Stimulated activated naive CD8-positive, alpha-beta T cell treated with anti-CD3 and anti-CD28 coated beads, Interleukin-15, amount 100 ng/mL, for 72 hours (primary cell): ENCODE data around the gene TMEM202.
"Not testable (repeated sequence)": the region's sequence is repeated elsewhere in the genome, so short reads cannot be mapped to it uniquely, and the experiment has no call there.

Experiments used
- ATAC-seq: fragments of 150-1000 bp; cut with Tn5 transposase; 2 replicates; pipeline ENCODE4 v1.10.0; 2021; ENCODE audit warnings: mild to moderate bottlenecking, moderate library complexity
- DNase-seq, 2 donors: peaks; one replicate each; pipeline ENCODE4 v3.0.0; 2021 to 2022
- H3K27ac Mint-ChIP-seq, 2 donors: one replicate each; pipeline ENCODE4 v1.8.0; 2022; ENCODE audit warnings: mild to moderate bottlenecking in 2 of 2, mixed read lengths in 2 of 2, moderate library complexity in 2 of 2
- H3K27me3 Mint-ChIP-seq: one replicate; pipeline ENCODE4 v1.8.0; 2022; ENCODE audit warnings: mixed read lengths
- H3K4me1 Mint-ChIP-seq: one replicate; pipeline ENCODE4 v1.8.0; 2022; ENCODE audit warnings: mild to moderate bottlenecking, mixed read lengths
- H3K4me3 Mint-ChIP-seq, 2 donors: one replicate each; pipeline ENCODE4 v1.8.0; 2022; ENCODE audit warnings: mild to moderate bottlenecking in 2 of 2, mixed read lengths in 2 of 2, moderate library complexity in 1 of 2
- H3K9me3 Mint-ChIP-seq, 2 donors: one replicate each; pipeline ENCODE4 v1.8.0; 2022; ENCODE audit warnings: mixed read lengths in 2 of 2

Gene TMEM202

GRCh38 chr15:72379856-72380430 lies 18.2 kb upstream of the TMEM202 start:
- ATAC-seq (no peak), DNase-seq (no peak)
- H3K4me3 Mint-ChIP-seq = no peak overlapping the region
- no peak overlapping the region for H3K27ac Mint-ChIP-seq
- H3K9me3 Mint-ChIP-seq = no peaks in the 10 kb centered on the region
- peaks cover 19% of the 10 kb centered on the region for H3K4me1 Mint-ChIP-seq
- H3K27me3 Mint-ChIP-seq = no peaks in the 10 kb centered on the region

DNA sequence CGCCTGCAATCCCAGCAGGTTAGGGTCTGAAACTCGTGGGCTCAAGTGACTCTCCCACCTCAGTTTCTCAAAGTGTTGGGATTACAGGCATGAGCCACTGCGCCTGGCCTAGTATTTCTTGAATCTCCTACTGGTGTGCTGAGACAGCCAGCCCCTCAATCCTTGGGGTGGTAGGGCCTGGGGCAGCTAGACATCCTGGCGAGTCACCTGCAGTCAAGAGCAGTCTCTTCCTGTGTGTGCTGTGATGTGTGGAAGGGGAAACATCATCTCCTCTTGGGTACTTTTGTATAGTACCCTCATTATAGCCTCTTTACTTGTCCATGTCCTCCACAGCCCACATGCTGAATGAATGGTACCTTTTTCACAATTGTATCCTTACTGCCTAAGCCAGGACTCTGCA lies 17.4 kb upstream of the TMEM202 start:
- H3K4me1 Mint-ChIP-seq = peaks cover 12% of the 10 kb centered on the region
- DNase-seq (no peak), ATAC-seq (no peak)
- no peaks in the 10 kb centered on the region for H3K9me3 Mint-ChIP-seq
- no peaks in the 10 kb centered on the region for H3K27me3 Mint-ChIP-seq
- no peak overlapping the region for H3K4me3 Mint-ChIP-seq
- no peak overlapping the region for H3K27ac Mint-ChIP-seq

GRCh38 chr15:72382146-72382545 lies 16.0 kb upstream of the TMEM202 start:
- Mint-ChIP-seq H3K27me3 (no peaks in the 10 kb centered on the region), H3K9me3 (no peaks in the 10 kb centered on the region), H3K27ac (no peak overlapping the region), H3K4me1 (no peaks in the 10 kb centered on the region), H3K4me3 (no peak overlapping the region)
- ATAC-seq (no peak), DNase-seq (no peak)

- Mint-ChIP-seq H3K4me3 (no peak overlapping the region), H3K27ac (no peak overlapping the region), H3K27me3 (no peaks in the 10 kb centered on the region), H3K4me1 (no peaks in the 10 kb centered on the region), H3K9me3 (no peaks in the 10 kb centered on the region)
- ATAC-seq (no peak), DNase-seq (no peak)
Observed at GRCh38 chr15:72387741-72388140, 10.4 kb upstream of the TMEM202 start.

DNA sequence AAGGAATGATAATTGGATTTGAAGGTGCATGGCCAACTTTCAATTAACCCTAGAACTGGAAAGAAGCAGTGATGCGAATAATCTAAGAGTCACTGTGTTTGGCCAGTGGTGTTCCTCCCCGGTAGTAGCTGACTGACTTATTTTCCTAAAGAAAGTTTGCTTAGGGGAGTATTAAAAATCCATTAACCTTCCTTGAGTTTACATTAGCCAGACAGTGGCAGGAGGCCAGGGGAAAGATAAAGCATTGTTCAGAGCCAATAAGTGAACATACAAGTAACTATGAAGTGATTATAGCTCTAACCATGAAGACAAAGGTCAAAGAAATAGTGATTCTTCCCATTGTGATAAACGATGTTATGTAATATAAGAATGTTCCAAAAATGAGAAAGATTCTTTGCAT lies 8.9 kb upstream of the TMEM202 start:
- H3K4me1 Mint-ChIP-seq = no peaks in the 10 kb centered on the region
- no peaks in the 10 kb centered on the region for H3K9me3 Mint-ChIP-seq
- no peak for ATAC-seq

GRCh38 chr15:72396331-72396730 lies 1.8 kb upstream of the TMEM202 start:
- not testable (repeated sequence) for H3K27me3 Mint-ChIP-seq, ATAC-seq, H3K9me3 Mint-ChIP-seq, DNase-seq, H3K4me1 Mint-ChIP-seq, H3K27ac Mint-ChIP-seq, H3K4me3 Mint-ChIP-seq

More for the DNA sequence above, 8.9 kb upstream of the TMEM202 start:
- Mint-ChIP-seq H3K27me3 (no peaks in the 10 kb centered on the region), H3K27ac (no peak overlapping the region), H3K4me3 (no peak overlapping the region)
- DNase-seq = no peak

- Mint-ChIP-seq H3K9me3 (no peaks in the 10 kb centered on the region), H3K4me1 (no peaks in the 10 kb centered on the region)
- no peak for ATAC-seq
Observed at GRCh38 chr15:72398648-72399047, 543 bp downstream of the TMEM202 start.

DNA sequence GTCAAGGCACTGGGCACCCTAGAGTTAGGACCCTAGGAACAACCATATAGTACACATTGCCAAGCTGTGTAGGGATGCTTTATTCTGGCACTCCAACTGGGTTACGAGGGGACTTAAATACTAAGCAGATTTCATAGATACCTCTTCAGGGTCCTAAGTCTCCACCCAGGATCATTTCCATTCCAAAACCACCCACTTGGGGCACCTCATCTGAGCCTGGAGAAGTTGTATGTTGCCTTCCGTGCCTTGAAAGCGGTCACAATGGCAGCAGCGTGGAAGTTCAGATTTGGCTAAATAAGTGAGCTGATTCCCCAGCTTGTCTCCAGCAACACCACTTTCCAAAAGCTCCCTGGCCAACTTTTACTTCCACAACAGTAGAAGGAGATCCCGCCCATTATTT lies 4.6 kb downstream of the TMEM202 start:
- ATAC-seq (no peak), DNase-seq (no peak)
- Mint-ChIP-seq H3K27me3 (peaks cover 48% of the 10 kb centered on the region), H3K4me3 (no peak overlapping the region), H3K9me3 (no peaks in the 10 kb centered on the region), H3K27ac (peak overlapping the region in 1 of 2 donors; percentile 60), H3K4me1 (no peaks in the 10 kb centered on the region)

More at GRCh38 chr15:72398648-72399047, 543 bp downstream of the TMEM202 start:
- H3K27me3 Mint-ChIP-seq = peaks cover 18% of the 10 kb centered on the region
- no peak overlapping the region for H3K27ac Mint-ChIP-seq
- no peak for DNase-seq
- H3K4me3 Mint-ChIP-seq = no peak overlapping the region

DNA sequence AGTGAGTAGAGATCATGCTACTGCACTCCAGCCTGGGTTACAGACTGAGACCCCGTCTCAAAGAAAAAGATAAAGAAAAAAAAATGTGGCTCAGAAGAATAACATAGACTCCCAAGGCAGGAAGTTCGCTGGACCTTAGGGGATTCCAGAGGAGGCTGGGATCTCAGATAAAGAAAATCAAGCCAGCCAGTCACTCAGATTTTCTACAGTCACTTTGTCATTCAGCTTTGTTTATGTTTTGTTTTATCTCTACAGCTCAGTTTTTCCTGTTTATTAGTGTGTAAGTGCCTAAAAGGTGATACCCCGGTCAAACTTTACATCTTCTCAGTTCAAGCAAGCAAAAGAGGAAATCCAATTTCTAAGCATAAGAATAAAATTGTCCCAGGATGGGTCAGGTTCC lies 6.3 kb downstream of the TMEM202 start:
- DNase-seq (no peak), ATAC-seq (no peak)
- H3K4me3 Mint-ChIP-seq = no peak overlapping the region
- H3K27me3 Mint-ChIP-seq = peaks cover 50% of the 10 kb centered on the region
- H3K27ac Mint-ChIP-seq = no peak overlapping the region
- H3K4me1 Mint-ChIP-seq = no peaks in the 10 kb centered on the region
- H3K9me3 Mint-ChIP-seq = no peaks in the 10 kb centered on the region

DNA sequence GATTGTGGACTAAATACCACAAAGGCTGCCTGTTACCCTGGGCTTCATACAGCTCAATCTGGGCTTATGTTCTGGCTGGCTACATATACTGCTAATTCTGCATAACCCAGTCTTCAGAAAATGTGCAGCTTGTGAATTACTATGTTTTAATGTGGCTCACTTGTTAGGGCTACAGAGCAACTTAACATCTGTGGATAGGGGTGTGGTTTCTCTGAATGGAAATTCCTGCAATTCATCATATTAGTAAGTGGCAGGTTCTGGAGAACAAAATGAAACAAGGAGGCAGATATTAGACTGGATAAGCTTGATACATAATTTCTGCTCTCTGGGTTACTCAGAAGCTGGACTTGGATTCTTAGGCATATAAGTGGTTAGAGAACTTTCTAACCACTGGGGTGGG lies 6.7 kb downstream of the TMEM202 start:
- no peaks in the 10 kb centered on the region for H3K4me1 Mint-ChIP-seq
- H3K9me3 Mint-ChIP-seq = no peaks in the 10 kb centered on the region
- ATAC-seq (no peak), DNase-seq (no peak)
- no peak overlapping the region for H3K27ac Mint-ChIP-seq
- peaks cover 50% of the 10 kb centered on the region for H3K27me3 Mint-ChIP-seq
- H3K4me3 Mint-ChIP-seq = no peak overlapping the region

DNA sequence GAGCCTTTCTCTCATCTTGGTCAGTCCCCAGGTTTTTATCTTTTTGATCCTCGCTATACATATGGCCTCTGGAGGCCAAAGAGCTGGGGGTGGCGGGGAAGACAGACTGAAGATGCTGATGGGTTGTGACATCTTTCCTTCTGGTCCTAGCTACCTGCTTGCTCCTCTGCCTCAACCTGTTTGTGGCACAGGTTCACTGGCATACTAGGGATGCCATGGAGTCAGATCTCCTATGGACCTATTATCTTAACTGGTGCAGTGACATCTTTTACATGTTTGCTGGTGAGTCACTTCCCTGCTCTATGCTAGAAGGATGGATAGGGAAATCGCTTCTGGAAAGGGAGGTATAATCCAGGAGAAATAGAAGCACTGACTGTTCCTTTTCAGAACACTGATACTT lies 8.8 kb downstream of the TMEM202 start:
- Mint-ChIP-seq H3K27me3 (peaks cover 50% of the 10 kb centered on the region), H3K27ac (no peak overlapping the region), H3K4me3 (no peak overlapping the region), H3K9me3 (no peaks in the 10 kb centered on the region), H3K4me1 (no peaks in the 10 kb centered on the region)
- ATAC-seq = no peak
- DNase-seq = no peak

GRCh38 chr15:72411111-72411510 lies 13.0 kb downstream of the TMEM202 start:
- Mint-ChIP-seq H3K27me3 (peaks cover 13% of the 10 kb centered on the region), H3K27ac (no peak overlapping the region), H3K4me1 (no peaks in the 10 kb centered on the region), H3K4me3 (no peak overlapping the region), H3K9me3 (peaks cover 0 to 6% of the 10 kb centered on the region in 2 donors)
- no peak for ATAC-seq
- DNase-seq = no peak

DNA sequence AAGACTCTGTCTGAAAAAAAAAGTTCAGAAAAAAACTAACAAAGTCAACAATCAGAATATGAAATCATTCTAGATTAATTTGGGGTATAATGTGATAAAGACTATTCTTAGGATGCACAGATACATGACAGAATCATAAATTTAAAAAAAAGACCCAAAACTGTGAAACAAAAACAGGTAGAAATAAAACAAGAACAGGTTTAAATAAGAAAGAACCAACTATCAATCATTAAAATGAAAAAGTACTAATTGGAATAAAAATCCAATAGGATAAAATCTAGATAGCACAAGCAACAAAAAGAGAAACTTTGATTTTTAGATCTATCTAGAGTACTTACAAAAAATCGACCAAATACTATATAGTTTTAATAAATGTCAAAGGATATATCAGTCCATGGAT lies 13.4 kb downstream of the TMEM202 start:
- DNase-seq = no peak
- Mint-ChIP-seq H3K4me3 (no peak overlapping the region), H3K9me3 (peaks cover 0 to 6% of the 10 kb centered on the region in 2 donors), H3K4me1 (no peaks in the 10 kb centered on the region), H3K27me3 (peaks cover 13% of the 10 kb centered on the region), H3K27ac (no peak overlapping the region)
- no peak for ATAC-seq

DNA sequence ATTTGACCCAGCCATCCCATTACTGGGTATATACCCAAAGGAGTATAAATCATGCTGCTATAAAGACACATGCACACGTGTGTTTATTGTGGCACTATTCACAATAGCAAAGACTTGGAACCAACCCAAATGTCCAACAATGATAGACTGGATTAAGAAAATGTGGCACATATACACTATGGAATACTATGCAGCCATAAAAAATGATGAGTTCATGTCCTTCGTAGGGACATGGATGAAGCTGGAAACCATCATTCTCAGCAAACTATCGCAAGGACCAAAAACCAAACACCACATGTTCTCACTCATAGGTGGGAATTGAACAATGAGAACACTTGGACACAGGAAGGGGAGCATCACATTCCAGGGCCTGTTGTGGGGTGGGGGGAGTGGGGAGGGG lies 15.2 kb downstream of the TMEM202 start:
- H3K4me1 Mint-ChIP-seq, H3K4me3 Mint-ChIP-seq, H3K27me3 Mint-ChIP-seq, DNase-seq, ATAC-seq, H3K9me3 Mint-ChIP-seq, H3K27ac Mint-ChIP-seq: not testable (repeated sequence)

DNA sequence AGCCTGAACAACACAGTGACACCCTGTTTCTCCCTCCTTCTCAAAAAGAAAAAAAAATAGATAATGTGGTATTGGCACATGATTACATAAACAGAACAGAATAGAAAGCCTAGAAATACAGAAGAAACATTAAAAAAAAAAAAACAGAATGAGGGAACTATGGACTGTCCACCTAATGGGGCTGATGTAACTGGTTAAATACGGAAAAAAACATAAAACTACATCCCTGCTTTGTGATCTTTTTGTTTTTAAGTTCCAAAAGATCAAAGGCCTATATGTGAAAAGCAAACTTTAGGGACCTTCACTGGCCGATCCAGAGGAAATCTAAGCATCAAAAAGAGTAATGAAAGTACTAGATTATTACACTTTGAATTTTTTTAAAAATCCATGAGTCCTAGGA lies 17.2 kb downstream of the TMEM202 start:
- no peak overlapping the region for H3K4me3 Mint-ChIP-seq
- ATAC-seq (no peak), DNase-seq (no peak)
- no peaks in the 10 kb centered on the region for H3K4me1 Mint-ChIP-seq
- H3K27me3 Mint-ChIP-seq = no peaks in the 10 kb centered on the region
- peaks cover 0 to 6% of the 10 kb centered on the region in 2 donors for H3K9me3 Mint-ChIP-seq
- no peak overlapping the region for H3K27ac Mint-ChIP-seq

GRCh38 chr15:72419768-72420167 lies 21.7 kb downstream of the TMEM202 start:
- not testable (repeated sequence) for H3K27ac Mint-ChIP-seq, ATAC-seq, H3K4me1 Mint-ChIP-seq, DNase-seq, H3K9me3 Mint-ChIP-seq, H3K4me3 Mint-ChIP-seq, H3K27me3 Mint-ChIP-seq

DNA sequence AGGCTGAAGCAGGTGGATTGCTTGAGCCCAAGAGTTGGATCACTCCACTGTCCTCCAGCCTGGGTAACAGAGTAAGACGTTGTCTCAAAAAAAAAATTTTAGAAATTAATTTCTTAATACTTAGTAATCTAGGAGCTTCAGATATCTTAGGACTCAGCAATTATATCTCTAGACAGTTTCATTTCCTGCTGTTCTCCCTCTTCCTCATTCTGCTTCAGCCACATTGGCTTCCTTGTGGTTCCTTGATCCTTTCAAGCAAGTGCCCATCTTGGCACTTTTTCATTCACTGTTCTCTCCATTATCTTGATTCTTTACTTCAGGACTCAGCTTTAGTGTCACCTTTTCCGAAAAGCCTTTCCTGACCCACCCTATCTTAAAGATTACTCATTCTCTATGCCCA lies 22.5 kb downstream of the TMEM202 start:
- Mint-ChIP-seq H3K4me3 (no peak overlapping the region), H3K27me3 (no peaks in the 10 kb centered on the region), H3K4me1 (no peaks in the 10 kb centered on the region), H3K27ac (no peak overlapping the region), H3K9me3 (peaks cover 0 to 4% of the 10 kb centered on the region in 2 donors)
- ATAC-seq (no peak), DNase-seq (no peak)
